Suprapubic skin (tissue), 4 donors: ENCODE measurements around the gene VWC2L. TPM values are rescaled to one million over a fixed set of nuclear protein-coding genes. Genes with fewer than 3 reads are reported as not detected.

Source experiments
- DNase-seq, 2 donors: peaks; one replicate each; pipeline ENCODE4 v3.0.0-alpha.2; 2019; ENCODE audit warnings: low spot score in 2 of 2
- H3K27ac ChIP-seq: fragments of 200-600 bp; sonication (generic); one replicate; pipeline ENCODE4 v1.5.1; 2019
- H3K27me3 ChIP-seq: fragments of 200-600 bp; sonication (generic); one replicate; pipeline ENCODE4 v1.5.1; 2019
- H3K36me3 ChIP-seq: fragments of 200-600 bp; sonication (generic); one replicate; pipeline ENCODE4 v1.5.1; 2019
- H3K4me1 ChIP-seq: fragments of 200-600 bp; sonication (generic); one replicate; pipeline ENCODE4 v1.5.1; 2019
- H3K4me3 ChIP-seq: fragments of 200-600 bp; sonication (generic); one replicate; pipeline ENCODE4 v1.5.1; 2019; ENCODE audit warnings: mild to moderate bottlenecking
- H3K9me3 ChIP-seq: fragments of 200-600 bp; sonication (generic); one replicate; pipeline ENCODE4 v1.5.1; 2019
- CTCF ChIP-seq, 2 donors: fragments of 200-600 bp in 1 of 2; fragments of 450-650 bp in 1 of 2; sonication (generic) in 1 of 2; IDR thresholded peaks; one replicate each; pipeline ENCODE4 v1.5.1; 2016 to 2019; ENCODE audit warnings: antibody characterized with exemption in 2 of 2, mild to moderate bottlenecking in 1 of 2, moderate library complexity in 1 of 2
- EP300 ChIP-seq: sonication (generic); formaldehyde crosslinking; IDR thresholded peaks from one replicate; pipeline ENCODE4 v1.6.1; 2017; ENCODE audit warnings: antibody characterized with exemption
- POLR2A ChIP-seq, 2 donors: fragments of 450-650 bp; IDR thresholded peaks; one replicate each; pipeline ENCODE4 v1.6.1; 2017; ENCODE audit warnings: antibody characterized with exemption in 2 of 2, mild to moderate bottlenecking in 2 of 2, moderate library complexity in 2 of 2
- POLR2AphosphoS5 ChIP-seq, 3 donors: sonication (generic); formaldehyde crosslinking; IDR thresholded peaks; one replicate each; pipeline ENCODE4 v1.6.1; 2017; ENCODE audit warnings: antibody characterized with exemption in 3 of 3
- WGBS: methylation state at CpG from one replicate; pipeline ENCODE4 v1.1.5; 2018; 5-methylcytosine and 5-hydroxymethylcytosine counted together
- total RNA-seq, 4 donors: library from RNA; depleted of rRNA; stranded (reverse); fragments of >200 nt; gene quantifications; one replicate each; pipeline ENCODE4 v1.1.0, GENCODE V29; 2016

VWC2L gene
- total RNA-seq = not detected

- Histone ChIP-seq H3K36me3 (no peaks in the 10 kb centered on the region), H3K27me3 (no peaks in the 10 kb centered on the region), H3K4me3 (no peak within 1 kb of the TSS), H3K4me1 (no peaks in the 10 kb centered on the region), H3K9me3 (no peaks in the 10 kb centered on the region), H3K27ac (no peak within 1 kb of the TSS)
- WGBS = 21% methylated on average over 14 of the region's 19 CpGs
- no peak for DNase-seq
- TF ChIP-seq CTCF (IDR thresholded peaks at IDR 0.05) (no peak), EP300 (no peak), POLR2AphosphoS5 (IDR thresholded peaks at IDR 0.05) (no peak)
Observed at GRCh38 chr2:214410918-214411554, at the start of gene VWC2L. TSS of gene VWC2L (plus strand) at chr2:214411054. CDS start at chr2:214414194, 3,140 bp downstream.

GRCh38 chr2:214361116-214361515 is 49.7 kb upstream of the VWC2L start:
- no peak for TF ChIP-seq POLR2AphosphoS5 (IDR thresholded peaks at IDR 0.05)
- no peak for TF ChIP-seq POLR2A (IDR thresholded peaks at IDR 0.05)
- DNase-seq = no peak
- Histone ChIP-seq H3K27me3 (no peaks in the 10 kb centered on the region), H3K4me3 (no peak overlapping the region), H3K4me1 (no peaks in the 10 kb centered on the region), H3K27ac (no peak overlapping the region), H3K9me3 (no peaks in the 10 kb centered on the region), H3K36me3 (no peaks in the 10 kb centered on the region)
- 86% methylated on average over 4 of the region's 4 CpGs for WGBS

- 76% methylated on average over 1 of the region's 1 CpG for whole genome bisulfite sequencing
Observed at GRCh38 chr2:214365549-214365948, 45.3 kb upstream of the VWC2L start.

GRCh38 chr2:214367171-214367570 is 43.7 kb upstream of the VWC2L start:
- H3K9me3 ChIP-seq = no peaks in the 10 kb centered on the region
- TF ChIP-seq POLR2A (IDR thresholded peaks at IDR 0.05) (no peak), POLR2AphosphoS5 (IDR thresholded peaks at IDR 0.05) (no peak)
- H3K36me3 ChIP-seq = no peaks in the 10 kb centered on the region
- no peak for DNase-seq
- H3K4me1 ChIP-seq = no peaks in the 10 kb centered on the region
- no peak overlapping the region for H3K4me3 ChIP-seq
- WGBS = 59% methylated on average over 3 of the region's 3 CpGs
- H3K27me3 ChIP-seq = no peaks in the 10 kb centered on the region
- no peak overlapping the region for H3K27ac ChIP-seq

More at GRCh38 chr2:214365549-214365948, 45.3 kb upstream of the VWC2L start:
- H3K9me3 ChIP-seq = no peaks in the 10 kb centered on the region
- no peak for TF ChIP-seq POLR2A (IDR thresholded peaks at IDR 0.05)
- TF ChIP-seq CTCF (IDR thresholded peaks at IDR 0.05) = no peak
- TF ChIP-seq EP300 = no peak
- no peak for TF ChIP-seq POLR2AphosphoS5 (IDR thresholded peaks at IDR 0.05)
- no peak for DNase-seq
- no peaks in the 10 kb centered on the region for H3K36me3 ChIP-seq
- H3K27me3 ChIP-seq = no peaks in the 10 kb centered on the region
- H3K27ac ChIP-seq = no peak overlapping the region
- no peaks in the 10 kb centered on the region for H3K4me1 ChIP-seq
- no peak overlapping the region for H3K4me3 ChIP-seq

- Histone ChIP-seq H3K4me1 (no peaks in the 10 kb centered on the region), H3K27me3 (no peaks in the 10 kb centered on the region), H3K36me3 (no peaks in the 10 kb centered on the region), H3K4me3 (no peak overlapping the region), H3K27ac (no peak overlapping the region), H3K9me3 (no peaks in the 10 kb centered on the region)
- 83% methylated on average over 7 of the region's 7 CpGs for WGBS
- TF ChIP-seq POLR2AphosphoS5 (IDR thresholded peaks at IDR 0.05) (no peak), EP300 (no peak), CTCF (IDR thresholded peaks at IDR 0.05) (no peak), POLR2A (IDR thresholded peaks at IDR 0.05) (no peak)
- DNase-seq = no peak
Observed at GRCh38 chr2:214376618-214377285, 34.1 kb upstream of the VWC2L start.

GRCh38 chr2:214377286-214377624 is 33.6 kb upstream of the VWC2L start:
- WGBS = 94% methylated on average over 5 of the region's 5 CpGs
- Histone ChIP-seq H3K4me1 (no peaks in the 10 kb centered on the region), H3K36me3 (no peaks in the 10 kb centered on the region), H3K9me3 (no peaks in the 10 kb centered on the region), H3K4me3 (no peak overlapping the region), H3K27me3 (no peaks in the 10 kb centered on the region), H3K27ac (no peak overlapping the region)
- no peak for TF ChIP-seq POLR2A (IDR thresholded peaks at IDR 0.05)
- no peak for TF ChIP-seq EP300
- no peak for TF ChIP-seq CTCF (IDR thresholded peaks at IDR 0.05)
- no peak for TF ChIP-seq POLR2AphosphoS5 (IDR thresholded peaks at IDR 0.05)
- DNase-seq = no peak
